Hepatocyte (in vitro differentiated cells): ENCODE data around the gene KIF5A. TPM values are rescaled to one million over a fixed set of nuclear protein-coding genes. Genes with fewer than 3 reads are reported as not detected.

Experiments
- DNase-seq: peaks from one replicate; pipeline ENCODE4 v3.0.0-alpha.2; 2016; ENCODE audit warnings: low spot score
- H2AFZ ChIP-seq: fragments of 200-600 bp; sonication (generic); 2 replicates; pipeline ENCODE4 v1.6.0; 2016; ENCODE audit warnings: antibody characterized with exemption, mild to moderate bottlenecking
- H3K27ac ChIP-seq: fragments of 200-600 bp; sonication (generic); 2 replicates; pipeline ENCODE4 v1.5.1; 2016; ENCODE audit warnings: mild to moderate bottlenecking
- H3K27me3 ChIP-seq: fragments of 200-600 bp; sonication (generic); 2 replicates; pipeline ENCODE4 v1.6.1; 2016
- H3K36me3 ChIP-seq: fragments of 200-600 bp; sonication (generic); replicated peaks from 2 replicates; pipeline ENCODE4 v1.5.1; 2016; ENCODE audit warnings: low read depth; ENCODE audit not compliant: insufficient read depth
- H3K4me1 ChIP-seq: fragments of 200-600 bp; sonication (generic); 2 replicates; pipeline ENCODE4 v1.5.1; 2016; ENCODE audit warnings: mild to moderate bottlenecking, moderate library complexity; ENCODE audit not compliant: insufficient read depth
- H3K4me2 ChIP-seq: fragments of 200-600 bp; sonication (generic); 2 replicates; pipeline ENCODE4 v1.6.0; 2016
- H3K4me3 ChIP-seq: fragments of 200-600 bp; sonication (generic); 2 replicates; pipeline ENCODE4 v1.5.1; 2016; ENCODE audit warnings: mild to moderate bottlenecking
- H3K79me2 ChIP-seq: fragments of 200-600 bp; sonication (generic); 2 replicates; pipeline ENCODE4 v1.6.0; 2017; ENCODE audit warnings: mild to moderate bottlenecking
- H3K9me2 ChIP-seq: fragments of 200-600 bp; sonication (generic); replicated peaks from 2 replicates; pipeline ENCODE4 v1.6.0; 2017; ENCODE audit warnings: mild to moderate bottlenecking; ENCODE audit not compliant: insufficient read depth
- H3K9me3 ChIP-seq: fragments of 200-600 bp; sonication (generic); 2 replicates; pipeline ENCODE4 v1.5.1; 2016; ENCODE audit warnings: low read depth, mild to moderate bottlenecking
- H4K20me1 ChIP-seq: fragments of 200-600 bp; sonication (generic); 2 replicates; pipeline ENCODE4 v1.6.0; 2016; ENCODE audit warnings: mild to moderate bottlenecking; ENCODE audit not compliant: insufficient read depth, poor library complexity, severe bottlenecking
- EZH2 ChIP-seq: fragments of 200-600 bp; sonication (generic); IDR thresholded peaks from 2 replicates; pipeline ENCODE4 v1.6.1; 2016; ENCODE audit warnings: antibody characterized with exemption, mild to moderate bottlenecking, borderline replicate concordance
- EZH2phosphoT487 ChIP-seq: fragments of 200-600 bp; sonication (generic); IDR thresholded peaks from one replicate; pipeline ENCODE4 v1.6.1; 2018; ENCODE audit warnings: antibody characterized with exemption, mild to moderate bottlenecking, low read depth, moderate library complexity; ENCODE audit not compliant: unreplicated experiment, severe bottlenecking
- WGBS: methylation state at CpG from one replicate; pipeline ENCODE4 v1.1.6; 2016; ENCODE audit warnings: low lambda C conversion rate; ENCODE audit errors: missing lambda C conversion rate; 5-methylcytosine and 5-hydroxymethylcytosine counted together
- polyA plus RNA-seq: library from polyadenylated mRNA; unstranded; fragments of >200 nt; fragmentation: Nextera tagmentation; extraction: Ambion mirVana; gene quantifications from 2 replicates; pipeline ENCODE4 v1.2.1, GENCODE V29; 2016
- total RNA-seq: library from RNA; depleted of rRNA; stranded (reverse); fragments of >200 nt; gene quantifications from 2 replicates; pipeline ENCODE4 v1.2.3, GENCODE V29; 2014
- TF ChIP-seq, protein P1 (sequence below): fragments of 200-600 bp; sonication (generic); IDR thresholded peaks from 2 replicates; pipeline ENCODE4 v1.5.1; 2016; ENCODE audit warnings: antibody characterized with exemption, mild to moderate bottlenecking; ENCODE audit not compliant: poor library complexity

KIF5A gene
- total and polyA plus RNA-seq, 2 experiments from 2014 or later, result 0.03 to 0.18 TPM

DNA sequence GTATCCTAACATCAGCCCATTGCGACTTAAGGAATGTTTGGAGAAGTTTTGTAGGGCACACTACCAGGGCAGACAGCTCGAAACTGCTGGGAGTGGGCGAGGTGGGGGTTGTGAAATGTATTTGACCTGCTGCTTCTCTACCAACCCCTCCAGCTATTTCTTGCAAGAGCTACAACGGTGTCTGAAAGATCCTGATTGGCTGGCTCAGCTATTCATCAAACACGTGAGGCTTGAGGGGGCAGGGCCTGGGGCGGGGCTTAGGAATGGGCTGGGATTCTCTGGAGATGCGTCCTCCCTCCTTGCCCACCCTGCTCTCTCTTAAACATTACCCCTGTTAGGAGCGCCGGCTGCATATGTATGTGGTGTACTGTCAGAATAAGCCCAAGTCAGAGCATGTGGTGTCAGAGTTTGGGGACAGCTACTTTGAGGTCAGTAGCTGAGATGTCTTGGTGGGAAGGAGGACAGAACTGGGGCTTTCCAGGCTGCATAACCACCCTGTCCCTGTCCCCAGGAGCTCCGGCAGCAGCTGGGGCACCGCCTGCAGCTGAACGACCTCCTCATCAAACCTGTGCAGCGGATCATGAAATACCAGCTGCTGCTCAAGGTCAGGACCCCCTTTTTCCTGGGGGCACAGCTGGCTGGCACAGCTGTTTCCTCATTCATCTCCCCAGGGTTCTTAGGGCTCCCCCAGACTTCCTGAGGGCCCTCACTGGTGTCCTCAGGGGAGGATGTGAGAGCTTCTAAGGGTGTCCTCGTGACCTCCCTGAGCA lies 64.5 kb downstream of the KIF5A start:
- Histone ChIP-seq H3K9me3 (no peaks in the 10 kb centered on the region), H3K27me3 (peaks cover 81% of the 10 kb centered on the region), H3K27ac (no peak overlapping the region), H3K4me1 (peaks cover 16% of the 10 kb centered on the region), H3K9me2 (no peaks in the 10 kb centered on the region), H3K4me3 (no peak overlapping the region), H3K79me2 (no peaks in the 10 kb centered on the region), H3K36me3 (no peaks in the 10 kb centered on the region), H4K20me1 (no peaks in the 10 kb centered on the region), H2AFZ (no peak overlapping the region), H3K4me2 (no peak overlapping the region)
- no peak for TF ChIP-seq EZH2phosphoT487
- DNase-seq, result no peak
- 64% methylated on average over 14 of the region's 14 CpGs for WGBS

DNA sequence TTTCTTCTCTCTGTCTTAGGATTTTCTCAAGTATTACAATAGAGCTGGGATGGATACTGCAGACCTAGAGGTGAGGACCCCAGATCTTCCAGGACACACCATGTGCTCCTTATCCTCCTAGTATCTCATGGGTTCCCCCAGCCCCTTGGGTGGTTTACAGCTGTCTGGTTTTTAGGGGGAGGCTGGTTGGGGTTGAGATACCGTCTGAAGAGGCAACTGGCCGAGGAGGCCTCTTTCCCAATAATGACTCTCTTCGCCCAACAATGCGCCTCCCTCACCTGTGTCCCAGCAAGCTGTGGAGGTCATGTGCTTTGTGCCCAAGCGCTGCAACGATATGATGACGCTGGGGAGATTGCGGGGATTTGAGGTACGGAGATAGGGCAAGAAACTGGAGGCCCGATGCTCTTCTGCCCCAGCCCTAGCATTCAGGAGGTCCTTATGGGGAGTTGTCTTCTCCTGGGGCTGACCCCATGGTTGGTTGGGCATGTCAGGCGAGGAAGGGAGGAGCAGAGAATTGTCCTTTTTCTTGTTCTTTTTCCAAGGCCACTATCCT lies 65.2 kb downstream of the KIF5A start:
- TF ChIP-seq, protein P1, sequence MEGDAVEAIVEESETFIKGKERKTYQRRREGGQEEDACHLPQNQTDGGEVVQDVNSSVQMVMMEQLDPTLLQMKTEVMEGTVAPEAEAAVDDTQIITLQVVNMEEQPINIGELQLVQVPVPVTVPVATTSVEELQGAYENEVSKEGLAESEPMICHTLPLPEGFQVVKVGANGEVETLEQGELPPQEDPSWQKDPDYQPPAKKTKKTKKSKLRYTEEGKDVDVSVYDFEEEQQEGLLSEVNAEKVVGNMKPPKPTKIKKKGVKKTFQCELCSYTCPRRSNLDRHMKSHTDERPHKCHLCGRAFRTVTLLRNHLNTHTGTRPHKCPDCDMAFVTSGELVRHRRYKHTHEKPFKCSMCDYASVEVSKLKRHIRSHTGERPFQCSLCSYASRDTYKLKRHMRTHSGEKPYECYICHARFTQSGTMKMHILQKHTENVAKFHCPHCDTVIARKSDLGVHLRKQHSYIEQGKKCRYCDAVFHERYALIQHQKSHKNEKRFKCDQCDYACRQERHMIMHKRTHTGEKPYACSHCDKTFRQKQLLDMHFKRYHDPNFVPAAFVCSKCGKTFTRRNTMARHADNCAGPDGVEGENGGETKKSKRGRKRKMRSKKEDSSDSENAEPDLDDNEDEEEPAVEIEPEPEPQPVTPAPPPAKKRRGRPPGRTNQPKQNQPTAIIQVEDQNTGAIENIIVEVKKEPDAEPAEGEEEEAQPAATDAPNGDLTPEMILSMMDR, result no peak
- no peak for TF ChIP-seq EZH2
- TF ChIP-seq EZH2phosphoT487, result no peak
- whole genome bisulfite sequencing, result 85% methylated on average over 11 of the region's 11 CpGs
- Histone ChIP-seq H3K4me3 (no peak overlapping the region), H3K9me3 (no peaks in the 10 kb centered on the region), H3K4me2 (no peak overlapping the region), H3K27me3 (peaks cover 86% of the 10 kb centered on the region), H3K4me1 (peaks cover 14% of the 10 kb centered on the region), H4K20me1 (no peaks in the 10 kb centered on the region), H3K36me3 (no peaks in the 10 kb centered on the region), H2AFZ (no peak overlapping the region), H3K9me2 (no peaks in the 10 kb centered on the region), H3K79me2 (no peaks in the 10 kb centered on the region), H3K27ac (no peak overlapping the region)
- no peak for DNase-seq

DNA sequence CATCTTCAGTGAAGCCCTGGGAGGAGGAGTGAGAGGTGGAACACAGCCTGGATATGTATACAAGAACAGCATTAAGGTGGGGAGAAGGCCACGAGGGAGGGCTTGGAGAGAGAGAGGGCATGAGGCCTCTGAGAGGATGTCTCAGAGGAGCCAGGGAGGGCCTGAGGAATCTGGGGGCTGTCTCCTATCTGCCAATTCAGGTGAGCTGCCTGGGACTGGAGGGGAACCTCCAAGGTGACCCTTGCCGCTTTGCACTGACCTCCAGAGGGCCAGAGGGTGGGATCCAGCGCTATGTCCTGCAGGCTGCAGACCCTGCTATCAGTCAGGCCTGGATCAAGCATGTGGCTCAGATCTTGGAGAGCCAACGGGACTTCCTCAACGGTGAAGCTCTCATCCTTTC lies 65.8 kb downstream of the KIF5A start:
- Histone ChIP-seq H3K4me1 (peaks cover 8% of the 10 kb centered on the region), H3K4me2 (no peak overlapping the region), H3K27me3 (peaks cover 86% of the 10 kb centered on the region), H4K20me1 (no peaks in the 10 kb centered on the region), H2AFZ (no peak overlapping the region), H3K9me3 (no peaks in the 10 kb centered on the region), H3K79me2 (no peaks in the 10 kb centered on the region), H3K4me3 (no peak overlapping the region), H3K27ac (no peak overlapping the region), H3K36me3 (no peaks in the 10 kb centered on the region), H3K9me2 (no peaks in the 10 kb centered on the region)
- 90% methylated on average over 5 of the region's 5 CpGs for WGBS
- DNase-seq, result no peak
- TF ChIP-seq EZH2 (no peak), EZH2phosphoT487 (no peak)
- TF ChIP-seq, protein P1, result no peak

DNA sequence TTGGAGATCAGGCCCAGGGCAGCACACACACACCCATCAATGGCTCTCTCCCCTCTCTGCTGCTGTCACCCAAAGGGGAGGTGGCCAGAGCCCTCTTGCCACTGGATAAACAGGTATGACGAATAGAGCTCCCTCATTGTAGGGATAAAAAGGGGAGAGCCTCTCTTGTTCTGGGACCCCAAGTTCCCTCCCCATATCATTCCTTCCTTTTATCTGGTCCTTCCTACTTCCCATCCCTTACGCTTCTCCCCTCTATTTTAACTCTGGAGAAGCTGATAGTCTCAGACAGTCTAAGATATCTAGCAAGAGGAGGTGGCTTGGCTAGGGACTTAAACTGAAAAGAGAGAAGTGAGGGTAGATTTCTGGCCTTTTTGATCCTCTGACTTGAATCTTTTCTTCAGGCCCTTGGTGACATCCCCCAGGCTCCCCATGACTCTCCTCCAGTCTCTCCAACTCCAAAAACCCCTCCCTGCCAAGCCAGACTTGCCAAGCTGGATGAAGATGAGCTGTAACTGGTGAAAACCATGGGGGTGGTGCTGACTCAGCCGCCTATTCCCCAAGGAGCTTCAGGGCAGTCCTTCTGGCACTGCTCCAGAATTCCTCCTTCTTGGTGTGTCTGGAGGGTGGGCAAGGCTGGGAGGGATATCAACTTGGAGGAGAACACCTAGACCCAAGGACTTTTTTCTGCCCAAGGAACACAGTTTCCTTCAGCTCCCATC lies 66.7 kb downstream of the KIF5A start:
- DNase-seq, result no peak

More for the DNA sequence above, 66.7 kb downstream of the KIF5A start:
- no peaks in the 10 kb centered on the region for H3K79me2 ChIP-seq
- no peaks in the 10 kb centered on the region for H3K36me3 ChIP-seq
- H2AFZ ChIP-seq, result no peak overlapping the region
- H3K9me2 ChIP-seq, result no peaks in the 10 kb centered on the region
- WGBS, result 93% methylated on average over 3 of the region's 3 CpGs
- H4K20me1 ChIP-seq, result no peaks in the 10 kb centered on the region
- H3K4me3 ChIP-seq, result no peak overlapping the region
- TF ChIP-seq EZH2phosphoT487, result no peak
- TF ChIP-seq, protein P1, result no peak
- H3K27me3 ChIP-seq, result peaks cover 90% of the 10 kb centered on the region
- H3K27ac ChIP-seq, result no peak overlapping the region
- H3K4me2 ChIP-seq, result no peak overlapping the region
- H3K4me1 ChIP-seq, result peaks cover 12% of the 10 kb centered on the region
- H3K9me3 ChIP-seq, result no peaks in the 10 kb centered on the region
